ENCODE measurements around the gene DVL2.

Gene DVL2

GRCh38 chr17:7281953-7282751 lies 47.8 kb upstream of the DVL2 start:
- H3K4me3 ChIP-seq (ENCODE audit: low read depth, low read length, poor library complexity, severe bottlenecking): peak overlapping the region; percentile 53
- no peaks in the 10 kb centered on the region for H3K36me3 ChIP-seq (ENCODE audit: insufficient read depth, low read length)
- H3F3A ChIP-seq (ENCODE audit: insufficient read depth, low read length): no peaks in the 10 kb centered on the region
- H3K9me3 ChIP-seq (ENCODE audit: low read length): no peaks in the 10 kb centered on the region
- H3K4me2 ChIP-seq (ENCODE audit: low read length): peak overlapping the region; percentile 80
- no peaks in the 10 kb centered on the region for H4K20me1 ChIP-seq (ENCODE audit: insufficient read depth, low read length)
- H3K79me2 ChIP-seq (ENCODE audit: insufficient read depth, low read length): no peaks in the 10 kb centered on the region
- no peak overlapping the region for H2AFZ ChIP-seq (ENCODE audit: low read length)
- H3K27ac ChIP-seq (ENCODE audit: low read depth, low read length, poor library complexity, severe bottlenecking): no peak overlapping the region
- H3K9me2 ChIP-seq (ENCODE audit: low read depth, low read length): no peaks in the 10 kb centered on the region
- H3K9ac ChIP-seq (ENCODE audit: low read length): no peak overlapping the region
- peaks cover 15% of the 10 kb centered on the region for H3K4me1 ChIP-seq (ENCODE audit: insufficient read depth, low read length, severe bottlenecking)
- 0 out of 2 replicates have a peak, but pooled peaks cover 7% of the 10 kb centered on the region for H3K27me3 ChIP-seq (ENCODE audit: insufficient read depth, low read length)
- TF ChIP-seq EZH2 (IDR thresholded peaks at IDR 0.05; ENCODE audit: borderline replicate concordance, low read length) (no peak), CTCF (IDR thresholded peaks at IDR 0.05; ENCODE audit: low read length) (no peak)

GRCh38 chr17:7281074-7281952 lies 47.0 kb upstream of the DVL2 start, which contains the start of gene SLC2A4:
TSS of gene SLC2A4 (plus strand) at chr17:7281718. CDS start at chr17:7281935, 217 bp downstream.
- no peak within 1 kb of the TSS for H3K27ac ChIP-seq (ENCODE audit: low read depth, low read length, poor library complexity, severe bottlenecking)
- no peaks in the 10 kb centered on the region for H3K9me3 ChIP-seq (ENCODE audit: low read length)
- no peak within 1 kb of the TSS for H2AFZ ChIP-seq (ENCODE audit: low read length)
- no peaks in the 10 kb centered on the region for H3F3A ChIP-seq (ENCODE audit: insufficient read depth, low read length)
- no peaks in the 10 kb centered on the region for H3K9me2 ChIP-seq (ENCODE audit: low read depth, low read length)
- H3K9ac ChIP-seq (ENCODE audit: low read length): peak within 1 kb of the TSS; percentile 28; the same call in 1 of the 2 replicates
- peaks cover 15% of the 10 kb centered on the region for H3K4me1 ChIP-seq (ENCODE audit: insufficient read depth, low read length, severe bottlenecking)
- H3K27me3 ChIP-seq (ENCODE audit: insufficient read depth, low read length): 0 out of 2 replicates have a peak, but pooled peaks cover 7% of the 10 kb centered on the region
- TF ChIP-seq CTCF (IDR thresholded peaks at IDR 0.05; ENCODE audit: low read length): no peak
- TF ChIP-seq EZH2 (IDR thresholded peaks at IDR 0.05; ENCODE audit: borderline replicate concordance, low read length): no peak
- H4K20me1 ChIP-seq (ENCODE audit: insufficient read depth, low read length): no peaks in the 10 kb centered on the region
- H3K79me2 ChIP-seq (ENCODE audit: insufficient read depth, low read length): no peaks in the 10 kb centered on the region
- H3K36me3 ChIP-seq (ENCODE audit: insufficient read depth, low read length): no peaks in the 10 kb centered on the region
- H3K4me2 ChIP-seq (ENCODE audit: low read length): peak within 1 kb of the TSS; percentile 80
- peak within 1 kb of the TSS; percentile 53 for H3K4me3 ChIP-seq (ENCODE audit: low read depth, low read length, poor library complexity, severe bottlenecking)

- Histone ChIP-seq H3K27ac (ENCODE audit: low read depth, low read length, poor library complexity, severe bottlenecking) (no peak overlapping the region), H3K4me2 (ENCODE audit: low read length) (peak overlapping the region; percentile 80), H3K9ac (ENCODE audit: low read length) (peak overlapping the region; percentile 28; the same call in 1 of the 2 replicates), H3K9me3 (ENCODE audit: low read length) (no peaks in the 10 kb centered on the region), H3K9me2 (ENCODE audit: low read depth, low read length) (no peaks in the 10 kb centered on the region), H3K27me3 (ENCODE audit: insufficient read depth, low read length) (0 out of 2 replicates have a peak, but pooled peaks cover under 1% of the 10 kb centered on the region), H3K36me3 (ENCODE audit: insufficient read depth, low read length) (no peaks in the 10 kb centered on the region), H3K79me2 (ENCODE audit: insufficient read depth, low read length) (no peaks in the 10 kb centered on the region), H2AFZ (ENCODE audit: low read length) (no peak overlapping the region), H3K4me3 (ENCODE audit: low read depth, low read length, poor library complexity, severe bottlenecking) (peak overlapping the region; percentile 53), H3K4me1 (ENCODE audit: insufficient read depth, low read length, severe bottlenecking) (peaks cover 15% of the 10 kb centered on the region), H3F3A (ENCODE audit: insufficient read depth, low read length) (no peaks in the 10 kb centered on the region), H4K20me1 (ENCODE audit: insufficient read depth, low read length) (no peaks in the 10 kb centered on the region)
- TF ChIP-seq EZH2 (IDR thresholded peaks at IDR 0.05; ENCODE audit: borderline replicate concordance, low read length) (no peak), CTCF (IDR thresholded peaks at IDR 0.05; ENCODE audit: low read length) (peak; percentile 92)
Measured at GRCh38 chr17:7280519-7281073, 46.3 kb upstream of the DVL2 start.

All from OCI-LY1 (cell line).